Measurements from ENCODE around the gene ZFYVE27.

The ZFYVE27 gene

DNA sequence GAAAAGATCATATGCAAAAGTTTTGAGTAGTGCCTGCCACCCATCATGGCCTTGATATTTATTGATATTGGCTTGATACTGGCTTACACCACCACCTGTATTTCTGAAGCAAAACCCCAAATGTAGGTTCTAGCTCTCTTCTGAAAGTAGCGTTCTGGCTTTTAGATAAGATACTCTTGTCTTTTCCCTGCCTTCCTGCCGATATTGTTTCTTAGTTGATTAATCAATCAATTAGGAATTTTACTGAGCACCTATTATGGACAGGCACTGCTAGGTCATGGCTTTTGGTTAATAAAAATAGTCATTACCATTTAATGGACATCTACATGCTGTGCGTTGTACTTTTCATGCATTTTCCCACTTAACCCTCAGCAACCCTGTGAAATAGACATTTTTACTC lies 27.0 kb downstream of the ZFYVE27 start:
- no CpG with 5 or more reads among the region's 3 CpGs for WGBS, 2 donors (ENCODE audit: extremely low coverage in 2 of 2, insufficient read length in 2 of 2, insufficient replicate concordance in 1 of 2)
- Histone ChIP-seq H3K36me3 (replicated peaks in 1 of 2; ENCODE audit: control insufficient read depth in 2 of 2, insufficient read depth in 2 of 2, low read length in 2 of 2) (peaks cover 6 to 25% of the 10 kb centered on the region in 2 donors), H3K9me3 (replicated peaks in 1 of 2; ENCODE audit: control insufficient read depth in 2 of 2, insufficient read depth in 1 of 2, low read depth in 1 of 2, low read length in 2 of 2) (no peaks in the 10 kb centered on the region), H3K79me1 (ENCODE audit: low read depth, low read length) (no peaks in the 10 kb centered on the region), H2BK5ac (ENCODE audit: low read length) (no peak overlapping the region), H3K9ac (ENCODE audit: low read depth, low read length, poor library complexity) (no peak overlapping the region), H3K23ac (ENCODE audit: low read depth, low read length, poor library complexity) (no peak overlapping the region), H4K8ac (ENCODE audit: low read depth, low read length) (no peak overlapping the region), H4K91ac (ENCODE audit: low read depth, low read length, poor library complexity) (no peak overlapping the region), H3K14ac (ENCODE audit: low read length) (no peak overlapping the region), H2AFZ (ENCODE audit: low read length) (no peak overlapping the region), H3K4me3 (ENCODE audit: low read length in 2 of 2) (no peak overlapping the region), H2AK5ac (ENCODE audit: low read depth, low read length) (no peak overlapping the region), H2BK15ac (ENCODE audit: low read length) (no peak overlapping the region), H3K18ac (ENCODE audit: low read length) (no peak overlapping the region), H3K27me3 (ENCODE audit: control insufficient read depth in 3 of 3, insufficient read depth in 3 of 3, low read depth in 1 of 3, low read length in 3 of 3) (peaks cover 0 to under 1% (median under 1%) of the 10 kb centered on the region in 3 experiments), H3K4ac (ENCODE audit: low read length) (no peak overlapping the region), H3K4me1 (ENCODE audit: control insufficient read depth in 2 of 2, insufficient read depth in 1 of 2, low read depth in 1 of 2, low read length in 2 of 2) (peaks cover 0 to 14% of the 10 kb centered on the region in 2 donors), H3K27ac (replicated peaks; ENCODE audit: low read length) (no peak overlapping the region), H2BK120ac (ENCODE audit: low read depth, low read length) (no peak overlapping the region), H3K4me2 (ENCODE audit: insufficient read depth, low read length, poor library complexity, severe bottlenecking) (no peak overlapping the region), H2BK12ac (ENCODE audit: low read length) (no peak overlapping the region)
- no peak for DNase-seq (ENCODE audit: low spot score)

DNA sequence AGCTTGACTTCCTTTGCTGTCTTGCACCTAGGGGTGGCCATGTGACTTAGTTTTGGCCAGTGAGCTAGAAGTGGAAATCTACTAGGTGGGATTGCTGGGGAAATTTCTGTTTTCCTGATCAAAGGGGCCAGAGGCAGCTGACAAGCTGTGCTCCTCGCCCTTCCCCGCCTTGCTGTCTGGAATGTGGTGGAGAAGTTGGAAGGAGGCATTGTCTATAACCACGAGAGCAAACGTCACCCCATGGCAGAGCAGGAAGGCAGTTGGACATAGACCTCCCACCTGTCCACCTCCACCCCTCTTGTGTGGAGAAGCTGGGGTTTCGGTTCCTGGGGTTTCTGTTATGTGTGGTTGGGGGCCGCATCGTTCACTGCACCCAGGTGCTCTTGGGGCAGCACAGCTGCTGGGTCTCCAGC lies 27.6 kb downstream of the ZFYVE27 start:
- WGBS, 2 donors (ENCODE audit: extremely low coverage in 2 of 2, insufficient read length in 2 of 2, insufficient replicate concordance in 1 of 2) = no CpG with 5 or more reads among the region's 7 CpGs
- Histone ChIP-seq H3K79me1 (ENCODE audit: low read depth, low read length) (no peaks in the 10 kb centered on the region), H3K4me1 (ENCODE audit: control insufficient read depth in 2 of 2, insufficient read depth in 1 of 2, low read depth in 1 of 2, low read length in 2 of 2) (peaks cover 0 to 14% of the 10 kb centered on the region in 2 donors), H3K36me3 (replicated peaks in 1 of 2; ENCODE audit: control insufficient read depth in 2 of 2, insufficient read depth in 2 of 2, low read length in 2 of 2) (peaks cover 6 to 20% of the 10 kb centered on the region in 2 donors), H3K9me3 (replicated peaks in 1 of 2; ENCODE audit: control insufficient read depth in 2 of 2, insufficient read depth in 1 of 2, low read depth in 1 of 2, low read length in 2 of 2) (no peaks in the 10 kb centered on the region), H4K8ac (ENCODE audit: low read depth, low read length) (no peak overlapping the region), H2BK15ac (ENCODE audit: low read length) (no peak overlapping the region), H2AK5ac (ENCODE audit: low read depth, low read length) (no peak overlapping the region), H2BK12ac (ENCODE audit: low read length) (no peak overlapping the region), H2AFZ (ENCODE audit: low read length) (no peak overlapping the region), H3K4ac (ENCODE audit: low read length) (no peak overlapping the region), H4K91ac (ENCODE audit: low read depth, low read length, poor library complexity) (no peak overlapping the region), H3K14ac (ENCODE audit: low read length) (no peak overlapping the region), H3K9ac (ENCODE audit: low read depth, low read length, poor library complexity) (no peak overlapping the region), H3K4me3 (ENCODE audit: low read length in 2 of 2) (no peak overlapping the region), H3K27ac (replicated peaks; ENCODE audit: low read length) (no peak overlapping the region), H3K18ac (ENCODE audit: low read length) (no peak overlapping the region), H3K4me2 (ENCODE audit: insufficient read depth, low read length, poor library complexity, severe bottlenecking) (no peak overlapping the region), H3K23ac (ENCODE audit: low read depth, low read length, poor library complexity) (no peak overlapping the region), H2BK120ac (ENCODE audit: low read depth, low read length) (no peak overlapping the region), H3K27me3 (ENCODE audit: control insufficient read depth in 3 of 3, insufficient read depth in 3 of 3, low read depth in 1 of 3, low read length in 3 of 3) (peaks cover 0 to 6% (median 6%) of the 10 kb centered on the region in 3 experiments), H2BK5ac (ENCODE audit: low read length) (no peak overlapping the region)
- no peak for DNase-seq (ENCODE audit: low spot score)

DNA sequence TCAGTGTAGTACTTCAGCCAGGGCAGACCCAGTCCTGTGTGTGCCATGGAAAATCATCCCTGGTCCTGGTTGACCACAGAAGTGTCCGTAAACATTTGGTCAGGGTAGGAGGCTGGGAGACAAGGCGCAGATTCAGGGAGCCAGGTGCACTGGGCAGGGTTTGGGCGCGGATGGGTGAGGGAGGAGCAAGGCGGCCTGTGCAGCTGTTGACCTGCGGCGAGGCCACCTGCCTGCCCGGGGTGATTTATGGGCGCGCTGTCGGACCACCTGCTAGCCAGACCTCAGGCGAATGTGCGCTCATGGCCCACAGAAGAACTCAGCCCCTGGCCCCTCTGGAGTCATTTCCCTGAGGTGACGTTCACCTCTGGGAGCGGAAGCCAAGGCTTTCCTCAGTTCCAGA lies 28.3 kb downstream of the ZFYVE27 start:
- Histone ChIP-seq H3K4me3 (ENCODE audit: low read length in 2 of 2) (no peak overlapping the region), H3K27me3 (ENCODE audit: control insufficient read depth in 3 of 3, insufficient read depth in 3 of 3, low read depth in 1 of 3, low read length in 3 of 3) (peaks cover under 1 to 13% (median 12%) of the 10 kb centered on the region in 3 experiments), H2BK15ac (ENCODE audit: low read length) (no peak overlapping the region), H2AK5ac (ENCODE audit: low read depth, low read length) (peak overlapping the region; percentile 45), H3K79me1 (ENCODE audit: low read depth, low read length) (no peaks in the 10 kb centered on the region), H3K36me3 (replicated peaks in 1 of 2; ENCODE audit: control insufficient read depth in 2 of 2, insufficient read depth in 2 of 2, low read length in 2 of 2) (peaks cover 0 to 13% of the 10 kb centered on the region in 2 donors), H2BK120ac (ENCODE audit: low read depth, low read length) (no peak overlapping the region), H4K8ac (ENCODE audit: low read depth, low read length) (no peak overlapping the region), H3K14ac (ENCODE audit: low read length) (peak overlapping the region; percentile 23), H2BK5ac (ENCODE audit: low read length) (no peak overlapping the region), H3K4me2 (ENCODE audit: insufficient read depth, low read length, poor library complexity, severe bottlenecking) (no peak overlapping the region), H3K18ac (ENCODE audit: low read length) (peak overlapping the region; percentile 52), H2BK12ac (ENCODE audit: low read length) (no peak overlapping the region), H3K9me3 (replicated peaks in 1 of 2; ENCODE audit: control insufficient read depth in 2 of 2, insufficient read depth in 1 of 2, low read depth in 1 of 2, low read length in 2 of 2) (no peaks in the 10 kb centered on the region), H3K27ac (replicated peaks; ENCODE audit: low read length) (no peak overlapping the region), H3K4me1 (ENCODE audit: control insufficient read depth in 2 of 2, insufficient read depth in 1 of 2, low read depth in 1 of 2, low read length in 2 of 2) (peaks cover 0 to 14% of the 10 kb centered on the region in 2 donors), H4K91ac (ENCODE audit: low read depth, low read length, poor library complexity) (no peak overlapping the region), H3K4ac (ENCODE audit: low read length) (no peak overlapping the region), H3K9ac (ENCODE audit: low read depth, low read length, poor library complexity) (no peak overlapping the region), H3K23ac (ENCODE audit: low read depth, low read length, poor library complexity) (no peak overlapping the region), H2AFZ (ENCODE audit: low read length) (no peak overlapping the region)
- DNase-seq (ENCODE audit: low spot score) = no peak
- no CpG with 5 or more reads among the region's 15 CpGs for WGBS, 2 donors (ENCODE audit: extremely low coverage in 2 of 2, insufficient read length in 2 of 2, insufficient replicate concordance in 1 of 2)

DNA sequence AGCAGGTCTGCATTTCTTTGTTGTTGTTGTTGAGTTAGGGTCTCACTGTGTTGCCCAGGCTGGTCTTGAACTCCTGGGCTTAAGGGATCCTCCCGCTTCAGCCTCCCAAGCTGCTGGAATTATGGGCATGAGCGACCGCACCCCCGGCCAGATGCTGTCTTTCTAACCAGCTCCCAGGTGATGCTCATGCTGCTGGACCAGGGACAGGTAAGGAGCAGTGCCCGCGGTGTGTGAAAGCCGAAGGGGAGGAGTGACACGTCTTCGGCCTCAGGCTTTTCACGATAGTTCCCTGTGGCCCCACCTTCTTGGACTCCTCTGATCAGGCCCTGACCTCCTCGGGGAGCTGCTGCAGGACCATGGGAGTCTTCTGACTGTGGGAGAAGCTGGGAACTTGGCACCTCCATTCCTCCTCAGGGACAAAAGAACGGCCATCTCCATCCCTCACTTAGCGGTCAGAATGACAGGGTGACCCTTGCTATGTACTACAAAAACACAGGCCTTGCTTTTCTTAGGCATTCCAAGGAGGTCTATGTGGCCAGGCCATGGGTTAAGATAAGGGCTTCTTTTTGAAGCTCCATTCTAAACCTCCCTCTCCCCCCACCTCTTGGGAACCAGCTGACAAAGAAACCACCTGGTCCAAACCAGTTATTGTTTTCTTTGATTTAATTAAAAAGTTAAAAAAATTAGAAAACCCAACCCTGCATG lies 29.3 kb downstream of the ZFYVE27 start:
- H2BK120ac ChIP-seq (ENCODE audit: low read depth, low read length) = no peak overlapping the region
- H3K4me2 ChIP-seq (ENCODE audit: insufficient read depth, low read length, poor library complexity, severe bottlenecking) = no peak overlapping the region
- no peak overlapping the region for H3K14ac ChIP-seq (ENCODE audit: low read length)
- no peak overlapping the region for H3K23ac ChIP-seq (ENCODE audit: low read depth, low read length, poor library complexity)
- peaks cover 3 to 16% of the 10 kb centered on the region in 2 donors for H3K4me1 ChIP-seq (ENCODE audit: control insufficient read depth in 2 of 2, insufficient read depth in 1 of 2, low read depth in 1 of 2, low read length in 2 of 2)
- peaks cover 0 to 8% of the 10 kb centered on the region in 2 donors for H3K36me3 ChIP-seq (replicated peaks in 1 of 2; ENCODE audit: control insufficient read depth in 2 of 2, insufficient read depth in 2 of 2, low read length in 2 of 2)
- no peaks in the 10 kb centered on the region for H3K79me1 ChIP-seq (ENCODE audit: low read depth, low read length)
- no peak overlapping the region for H2AFZ ChIP-seq (ENCODE audit: low read length)
- no CpG with 5 or more reads among the region's 13 CpGs for WGBS, 2 donors (ENCODE audit: extremely low coverage in 2 of 2, insufficient read length in 2 of 2, insufficient replicate concordance in 1 of 2)
- no peak overlapping the region for H3K4ac ChIP-seq (ENCODE audit: low read length)
- no peak overlapping the region for H2AK5ac ChIP-seq (ENCODE audit: low read depth, low read length)
- H4K91ac ChIP-seq (ENCODE audit: low read depth, low read length, poor library complexity) = no peak overlapping the region
- no peak overlapping the region for H3K18ac ChIP-seq (ENCODE audit: low read length)
- no peak overlapping the region for H3K4me3 ChIP-seq (ENCODE audit: low read length in 2 of 2)
- no peak overlapping the region for H3K9ac ChIP-seq (ENCODE audit: low read depth, low read length, poor library complexity)
- H3K27me3 ChIP-seq (ENCODE audit: control insufficient read depth in 3 of 3, insufficient read depth in 3 of 3, low read depth in 1 of 3, low read length in 3 of 3) = peaks cover 10 to 23% (median 23%) of the 10 kb centered on the region in 3 experiments
- no peak overlapping the region for H4K8ac ChIP-seq (ENCODE audit: low read depth, low read length)
- no peak overlapping the region for H3K27ac ChIP-seq (replicated peaks; ENCODE audit: low read length)
- no peaks in the 10 kb centered on the region for H3K9me3 ChIP-seq (replicated peaks in 1 of 2; ENCODE audit: control insufficient read depth in 2 of 2, insufficient read depth in 1 of 2, low read depth in 1 of 2, low read length in 2 of 2)
- DNase-seq (ENCODE audit: low spot score) = no peak
- no peak overlapping the region for H2BK12ac ChIP-seq (ENCODE audit: low read length)
- no peak overlapping the region for H2BK5ac ChIP-seq (ENCODE audit: low read length)
- H2BK15ac ChIP-seq (ENCODE audit: low read length) = no peak overlapping the region
